GM03348 (cell line): ENCODE data around the gene A4GALT.
"Not testable (repeated sequence)": the region's sequence is repeated elsewhere in the genome, so short reads cannot be mapped to it uniquely, and the experiment has no call there.

ENCODE experiments used
- DNase-seq: peaks from one replicate; pipeline ENCODE4 v3.0.0; 2012; ENCODE audit warnings: low spot score

A4GALT gene

DNA sequence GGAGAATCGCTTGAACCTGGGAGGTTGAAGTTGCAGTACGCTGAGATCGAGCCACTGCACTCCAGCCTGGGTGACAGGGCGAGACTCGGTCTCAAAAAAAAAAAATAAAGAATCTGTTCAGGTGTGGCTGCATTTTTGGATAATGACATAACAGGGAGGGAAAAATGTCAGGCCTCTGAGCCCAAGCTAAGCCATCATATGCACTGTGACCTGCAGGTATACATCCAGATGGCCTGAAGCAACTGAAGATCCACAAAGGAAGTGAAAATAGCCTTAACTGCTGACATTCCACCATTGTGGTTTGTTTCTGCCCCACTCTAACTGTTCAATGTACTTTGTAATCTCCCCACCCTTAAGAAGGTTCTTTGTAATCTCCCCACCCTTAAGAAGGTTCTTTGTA lies 19.6 kb upstream of the A4GALT start:
- DNase-seq: not testable (repeated sequence)

DNA sequence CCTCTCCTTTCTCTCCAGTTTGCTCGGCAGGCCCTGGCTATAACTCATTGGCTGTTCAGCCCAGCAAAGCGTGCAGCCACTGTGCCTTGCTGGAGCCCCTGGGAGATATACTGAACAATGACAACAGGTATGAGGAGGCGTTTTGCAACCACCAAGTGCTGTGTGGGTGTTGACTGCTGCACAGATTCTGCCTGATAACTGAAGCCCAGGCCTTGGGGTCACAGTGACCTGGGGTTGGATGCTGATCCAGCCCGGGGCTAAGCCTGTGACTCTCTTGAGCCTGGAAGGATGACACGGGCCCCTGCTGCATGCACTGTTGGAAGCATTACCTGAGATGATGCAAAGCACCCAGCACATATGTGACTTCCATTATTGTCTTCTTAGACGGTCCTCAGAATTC lies 13.7 kb upstream of the A4GALT start:
- DNase-seq: no peak

DNA sequence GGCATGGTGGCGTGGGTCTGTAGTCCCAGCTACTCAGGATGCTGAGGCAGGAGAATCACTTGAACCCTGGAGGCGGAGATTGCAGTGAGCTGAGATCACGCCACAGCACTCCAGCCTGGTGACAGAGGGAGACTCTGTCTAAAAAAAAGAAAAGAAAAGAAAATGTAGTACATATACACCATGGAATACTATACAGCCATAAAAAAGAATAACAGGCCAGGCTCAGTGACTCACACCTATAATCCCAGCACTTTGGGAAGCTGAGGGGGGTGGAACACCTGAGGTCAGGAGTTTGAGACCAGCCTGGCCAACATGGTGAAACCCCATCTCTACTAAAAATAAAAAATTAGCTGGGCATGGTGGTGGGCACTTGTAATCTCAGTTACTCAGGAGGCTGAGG lies 12.7 kb upstream of the A4GALT start:
- DNase-seq: not testable (repeated sequence)

DNA sequence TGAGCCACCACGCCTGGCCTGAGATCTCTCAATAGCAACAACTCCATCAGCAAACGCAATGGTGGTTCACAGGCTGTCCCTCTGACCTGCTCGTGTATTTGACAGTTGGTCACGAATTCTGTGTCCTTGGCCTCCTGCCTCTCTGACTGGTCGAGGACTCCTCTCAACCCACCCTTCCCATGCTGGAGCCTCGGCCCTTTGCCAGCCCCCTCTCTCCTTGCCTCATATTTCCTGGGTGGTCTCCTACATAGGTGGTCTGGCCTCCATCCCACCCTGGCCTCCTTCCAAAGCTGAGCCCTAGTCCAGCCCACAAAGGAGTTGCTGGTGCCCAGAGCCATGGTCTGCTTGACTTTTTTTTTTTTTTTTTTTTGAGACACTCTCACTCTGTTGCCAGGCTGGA lies 11.4 kb upstream of the A4GALT start:
- DNase-seq: no peak

DNA sequence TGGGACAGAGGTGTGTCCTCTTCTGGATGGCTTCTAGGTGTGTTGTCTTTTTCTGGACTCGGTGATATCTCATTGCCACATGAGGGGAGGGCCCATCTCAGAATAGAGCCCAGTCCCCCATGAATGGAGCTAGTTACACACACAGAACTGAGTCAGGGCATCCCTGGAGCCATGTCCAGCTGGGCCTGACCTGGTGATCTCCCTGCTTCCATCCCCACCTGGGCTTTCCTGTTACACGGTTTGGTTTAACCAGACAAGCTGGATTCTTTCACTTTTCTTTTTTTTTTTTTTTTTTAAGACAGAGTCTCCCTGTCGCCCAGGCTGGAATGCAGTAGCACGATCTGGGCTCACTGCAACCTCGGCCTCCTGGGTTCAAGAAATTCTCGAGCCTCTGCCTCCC lies 6.1 kb upstream of the A4GALT start:
- DNase-seq: no peak

DNA sequence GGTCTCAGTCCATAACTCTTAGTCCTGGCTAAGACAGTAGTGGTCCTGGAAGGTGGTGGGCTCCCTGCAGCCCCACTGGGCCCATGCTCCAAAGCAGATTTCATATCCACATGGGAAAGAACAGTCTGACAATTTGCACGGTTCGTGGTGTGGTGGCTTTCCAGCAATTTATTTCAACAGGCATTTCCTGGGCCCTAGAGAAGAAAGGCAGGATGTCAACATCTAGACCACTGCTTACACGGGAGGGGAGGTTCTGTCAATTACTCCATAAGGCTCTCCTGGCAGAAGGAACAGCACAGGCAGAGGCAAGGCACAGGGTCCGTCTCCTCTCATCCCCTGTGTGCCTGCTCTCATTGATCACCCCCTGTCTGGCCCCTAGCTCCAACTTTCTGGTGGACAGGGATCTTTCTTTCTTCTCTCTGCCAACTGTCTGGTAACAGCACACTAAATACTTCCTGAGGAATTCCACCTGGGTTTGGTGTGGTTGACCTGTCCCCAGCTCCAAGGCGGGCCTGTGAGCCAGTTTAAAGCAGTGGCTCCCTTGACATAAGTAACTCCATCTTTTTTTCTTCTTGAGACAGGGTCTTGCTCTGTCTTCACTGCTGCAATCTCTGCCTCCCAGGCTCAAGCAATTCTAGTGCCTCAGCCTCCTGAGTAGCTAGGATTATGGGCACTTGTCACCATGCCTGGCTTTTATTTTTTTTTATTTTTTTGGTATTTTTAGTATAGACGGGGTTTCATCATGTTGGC lies 5.1 kb upstream of the A4GALT start:
- no peak for DNase-seq

DNA sequence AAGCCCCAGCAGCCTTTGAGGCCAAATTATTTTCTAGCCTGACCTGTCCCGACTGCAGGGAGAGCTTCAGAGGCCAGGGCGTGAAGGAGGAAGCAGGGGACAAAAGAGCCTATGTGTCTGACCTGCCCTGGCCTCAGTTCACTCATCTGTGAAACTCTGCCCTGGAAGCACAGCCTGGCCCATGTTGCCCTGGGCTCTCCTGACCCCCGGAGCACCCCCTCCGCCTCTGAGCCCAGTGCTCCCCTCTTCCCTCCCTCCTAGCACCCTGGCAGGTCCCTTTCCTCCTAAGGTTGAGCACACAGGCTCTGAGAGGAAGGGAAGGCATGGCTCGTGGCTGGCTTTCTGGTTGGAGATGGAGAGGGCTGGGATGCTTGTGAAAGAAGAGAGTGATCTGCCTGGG lies 3.4 kb upstream of the A4GALT start:
- no peak for DNase-seq

DNA sequence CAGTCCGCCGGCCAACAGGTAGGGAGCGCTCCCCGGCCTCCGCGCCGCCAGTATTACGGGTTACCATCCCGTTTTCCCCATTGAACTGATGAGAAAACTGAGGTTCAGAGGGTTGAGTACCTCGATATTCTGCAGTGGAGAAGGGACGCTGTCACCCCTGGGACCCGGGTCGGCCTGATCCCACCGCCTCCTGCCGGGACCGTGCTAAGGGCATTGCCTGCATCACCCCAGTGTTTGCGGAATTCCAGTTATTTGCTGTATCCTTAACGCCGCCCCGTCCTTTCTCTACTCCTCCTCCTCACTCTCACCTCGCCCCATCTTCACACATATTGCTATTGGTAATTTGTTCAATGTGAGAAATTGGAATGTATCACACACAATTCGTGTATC lies 370 bp upstream of the A4GALT start:
- peak; percentile 61 for DNase-seq

DNA sequence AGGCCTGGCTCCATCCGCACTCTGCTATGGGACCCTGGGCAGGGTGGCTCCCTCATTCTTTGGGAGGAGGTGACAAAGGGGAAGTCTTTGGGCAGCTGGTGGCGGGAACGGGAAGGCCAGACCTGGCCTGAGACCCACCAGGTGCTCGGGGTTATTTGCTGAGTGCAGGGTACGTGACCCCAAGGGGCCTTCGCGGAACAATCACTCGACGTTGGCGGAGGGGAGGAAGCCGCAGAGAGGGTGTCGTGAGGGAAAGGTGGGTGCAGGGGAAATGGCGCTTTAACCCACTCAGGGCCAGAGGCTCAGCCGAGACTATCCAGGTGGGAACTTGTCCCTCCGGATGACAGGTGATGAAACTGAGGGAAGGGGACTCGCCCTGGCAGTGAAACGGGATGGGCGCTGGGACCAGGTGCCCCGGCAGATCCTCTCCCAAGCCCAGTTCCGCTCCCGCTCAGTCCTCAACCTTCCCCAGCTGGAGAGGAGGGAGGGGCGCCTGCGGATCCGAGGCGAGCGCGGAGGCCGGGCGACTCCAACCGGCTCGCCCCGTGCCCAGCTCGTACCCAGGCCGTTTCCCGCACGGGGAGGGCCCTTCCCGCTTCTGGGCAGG lies 911 bp downstream of the A4GALT start:
- DNase-seq: no peak

DNA sequence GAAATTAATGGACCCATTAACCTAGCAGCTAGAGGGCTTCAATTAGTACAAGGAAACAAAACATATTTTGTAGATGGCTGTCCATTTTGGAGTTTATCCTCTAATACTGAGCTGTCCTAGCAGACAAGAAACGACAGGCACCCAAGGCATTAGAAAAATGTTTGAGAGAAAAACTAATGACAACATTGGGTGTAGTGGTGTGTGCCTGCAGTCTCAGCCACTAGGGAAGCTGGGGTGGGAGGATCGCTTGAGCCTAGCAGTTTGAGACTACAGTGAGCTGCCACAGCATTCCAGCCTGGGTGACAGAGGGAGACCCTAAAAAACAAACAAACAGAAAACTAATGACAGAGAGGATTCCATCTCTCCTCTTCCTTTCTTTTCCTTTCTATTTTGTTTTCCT lies 1.5 kb downstream of the A4GALT start:
- DNase-seq: no peak

DNA sequence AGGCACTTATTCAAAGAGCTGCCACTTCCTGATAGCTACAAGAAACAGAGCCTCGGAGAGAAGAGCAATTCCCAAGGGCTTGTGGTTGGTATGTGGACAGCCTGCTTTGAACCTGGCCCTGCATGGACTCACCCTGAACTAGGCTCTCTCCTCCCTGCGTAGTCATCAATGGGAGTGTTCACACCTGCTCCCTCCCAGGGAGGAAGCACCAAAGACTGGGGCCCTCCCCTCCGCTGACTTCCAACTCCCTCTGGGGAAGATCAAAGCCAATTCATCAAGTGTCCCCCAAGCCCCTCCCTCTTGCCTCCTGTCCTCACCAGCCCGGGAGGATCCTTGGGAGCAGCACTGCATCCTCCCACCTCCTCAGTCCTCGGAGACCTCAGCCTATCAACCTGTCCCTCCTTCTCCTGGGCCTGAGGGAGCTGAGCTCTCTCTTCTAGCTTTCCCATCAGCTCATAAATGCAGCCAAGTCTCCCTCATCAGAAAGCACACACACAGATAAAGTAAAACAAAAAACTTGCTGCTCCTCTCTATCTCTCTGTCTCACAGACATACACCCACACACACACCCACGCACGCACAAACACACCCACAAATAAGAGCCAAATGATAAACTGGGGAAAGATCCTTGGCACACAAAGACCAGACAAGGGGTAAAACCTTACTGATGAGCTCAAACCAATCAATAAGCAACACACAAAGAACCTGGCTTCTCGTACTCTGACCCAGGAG lies 3.3 kb downstream of the A4GALT start:
- no peak for DNase-seq

DNA sequence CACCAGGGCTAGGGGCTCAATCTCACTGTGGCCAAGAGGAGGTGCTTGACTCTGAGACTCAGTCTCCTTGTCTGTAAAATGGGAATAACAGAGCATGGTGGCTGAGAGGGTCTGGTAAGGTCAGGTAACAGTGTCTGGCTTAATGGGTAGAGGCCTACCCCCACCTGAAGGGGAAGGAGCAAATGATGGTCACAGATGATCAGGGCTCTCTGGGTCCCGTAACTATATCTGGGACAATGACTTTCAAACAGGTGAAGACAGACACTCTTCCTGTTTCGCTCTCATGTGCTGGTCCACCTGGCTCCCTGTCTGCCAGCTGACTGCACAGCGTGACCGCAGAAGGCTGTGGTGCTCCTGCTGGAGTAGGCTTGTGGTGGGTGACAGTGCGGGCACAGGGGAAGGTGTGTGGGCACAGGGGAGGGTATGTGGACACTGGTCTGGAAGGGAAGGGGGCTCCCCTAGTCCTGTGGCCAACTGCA lies 4.0 kb downstream of the A4GALT start:
- DNase-seq: no peak

DNA sequence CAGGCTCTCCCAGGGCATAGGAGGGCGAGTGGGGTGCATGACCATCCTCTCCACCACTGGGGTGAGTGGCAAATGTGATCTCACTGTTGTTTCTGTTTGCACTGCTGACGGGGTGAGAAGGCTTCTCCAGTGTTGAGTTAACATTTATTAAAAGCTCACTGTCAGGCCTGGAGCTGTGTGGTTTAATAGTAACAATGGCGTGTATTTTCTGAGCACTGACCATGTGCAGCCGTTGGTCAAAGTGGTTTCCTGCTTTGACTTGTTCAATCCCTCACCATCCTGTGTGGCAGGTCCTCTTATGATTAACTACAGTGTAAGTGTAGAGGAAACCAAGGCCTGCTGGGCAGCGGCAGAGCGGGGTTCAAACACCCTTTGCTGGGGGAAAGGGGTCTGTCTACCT lies 4.4 kb downstream of the A4GALT start:
- DNase-seq: no peak

DNA sequence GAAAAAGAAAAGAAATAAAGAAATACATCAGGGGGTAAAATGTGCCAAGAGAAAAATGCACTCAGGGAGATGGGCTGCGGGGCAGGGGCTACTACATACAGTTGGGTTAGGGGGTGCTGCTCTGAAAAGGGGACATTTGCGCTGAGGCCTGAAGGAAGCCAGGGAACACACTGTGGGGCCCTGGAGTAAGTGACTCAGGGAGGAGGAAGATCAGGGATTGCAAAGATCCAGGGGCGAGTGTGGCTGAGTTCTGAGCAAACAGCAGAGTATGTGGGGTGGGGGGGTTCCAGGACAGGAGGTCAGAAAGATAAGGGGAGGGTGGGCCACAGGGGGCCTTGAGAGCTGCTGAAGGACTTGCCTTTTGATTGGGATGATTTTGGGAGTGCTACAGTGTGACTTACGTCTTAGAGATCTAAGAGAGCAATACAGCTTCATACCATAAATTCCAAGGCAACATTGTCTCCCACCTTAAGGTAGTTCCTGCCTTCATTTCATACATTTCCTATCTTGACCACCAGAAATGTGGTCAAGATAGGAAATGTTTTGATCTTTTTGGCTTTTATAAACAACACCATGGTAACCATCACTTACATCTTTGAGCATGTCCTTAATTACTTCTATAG lies 5.8 kb downstream of the A4GALT start:
- no peak for DNase-seq

DNA sequence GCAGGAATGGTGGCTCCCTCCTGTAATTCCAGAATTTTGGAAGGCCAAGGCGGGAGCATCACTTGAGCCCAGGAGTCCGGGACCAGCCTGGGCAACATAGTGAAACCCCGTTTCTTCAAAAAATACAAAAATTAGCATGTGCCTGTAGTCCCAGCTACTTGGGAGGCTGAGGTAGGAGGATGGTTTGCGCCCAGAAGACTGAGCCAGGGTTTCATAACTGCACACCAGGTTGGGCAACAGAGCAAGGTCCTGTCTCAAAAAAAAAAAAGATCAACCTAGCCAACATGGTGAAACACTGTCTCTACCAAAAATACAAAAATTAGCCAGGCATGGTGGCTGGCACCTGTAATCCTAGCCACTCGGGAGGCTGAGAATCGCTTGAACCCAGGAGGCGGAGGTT lies 6.4 kb downstream of the A4GALT start:
- DNase-seq: no peak

DNA sequence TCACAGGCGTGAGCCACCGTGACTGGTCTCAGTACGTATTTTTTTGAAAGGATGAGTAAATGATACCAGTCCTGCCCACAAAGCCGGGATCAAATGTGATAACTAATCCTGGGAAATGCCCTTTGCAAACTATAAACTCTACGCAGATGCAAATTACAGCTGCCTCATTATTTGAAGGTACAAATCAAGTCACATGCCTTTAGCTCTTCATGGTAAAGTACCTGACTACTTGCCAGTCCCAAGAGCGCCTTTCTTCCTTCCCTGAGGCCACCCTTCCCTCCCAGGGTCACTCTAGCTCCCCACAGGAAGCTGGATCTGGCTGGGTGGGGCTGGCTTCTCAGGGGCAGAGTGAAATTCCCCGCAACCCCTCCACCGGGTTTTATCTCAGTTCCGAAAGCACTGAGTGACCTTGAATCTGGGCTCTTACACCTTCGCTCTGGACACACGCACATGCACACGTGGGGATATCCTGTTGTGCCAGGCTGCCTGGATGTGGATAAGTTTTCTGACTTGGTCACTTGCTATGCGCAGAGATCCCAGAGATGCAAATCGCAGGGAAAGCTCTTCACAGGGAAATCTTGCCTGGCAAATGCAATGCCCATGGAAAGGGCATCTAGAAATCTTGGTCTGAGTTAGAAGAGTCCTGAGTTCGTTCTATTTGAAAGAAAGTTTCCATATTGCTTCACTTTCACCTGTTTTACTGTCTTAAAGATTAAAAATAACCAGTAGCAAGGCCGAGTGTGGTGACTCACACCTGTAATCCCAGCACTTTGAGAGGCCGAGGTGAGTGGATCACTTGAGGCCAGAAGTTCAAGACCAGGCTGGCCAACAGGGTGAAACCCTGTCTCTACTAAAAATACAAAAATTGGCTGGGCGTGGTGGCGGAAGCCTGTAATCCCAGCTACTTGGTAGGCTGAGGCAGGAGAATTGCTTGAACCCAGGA lies 8.5 kb downstream of the A4GALT start:
- DNase-seq: no peak

DNA sequence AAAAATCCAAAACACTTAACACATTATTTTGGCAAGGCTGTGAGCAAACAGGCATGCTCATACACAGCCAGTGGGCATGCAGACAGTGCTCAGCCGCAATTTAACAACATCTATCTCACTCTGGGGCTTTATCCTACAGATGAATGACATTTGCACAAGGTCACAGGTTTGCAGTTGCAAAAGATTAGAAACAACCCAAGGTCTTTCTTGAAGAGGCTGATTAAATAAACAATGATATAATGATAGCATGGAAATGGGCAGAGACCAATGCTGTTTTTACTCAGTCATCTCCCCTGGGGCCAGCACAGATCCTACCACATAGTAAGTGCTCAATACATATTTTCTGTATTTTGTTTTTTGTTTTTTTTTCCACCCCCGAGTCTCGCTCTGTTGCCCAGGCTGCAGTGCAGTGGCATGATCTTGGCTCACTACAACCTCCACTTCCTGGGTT lies 9.4 kb downstream of the A4GALT start:
- no peak for DNase-seq

DNA sequence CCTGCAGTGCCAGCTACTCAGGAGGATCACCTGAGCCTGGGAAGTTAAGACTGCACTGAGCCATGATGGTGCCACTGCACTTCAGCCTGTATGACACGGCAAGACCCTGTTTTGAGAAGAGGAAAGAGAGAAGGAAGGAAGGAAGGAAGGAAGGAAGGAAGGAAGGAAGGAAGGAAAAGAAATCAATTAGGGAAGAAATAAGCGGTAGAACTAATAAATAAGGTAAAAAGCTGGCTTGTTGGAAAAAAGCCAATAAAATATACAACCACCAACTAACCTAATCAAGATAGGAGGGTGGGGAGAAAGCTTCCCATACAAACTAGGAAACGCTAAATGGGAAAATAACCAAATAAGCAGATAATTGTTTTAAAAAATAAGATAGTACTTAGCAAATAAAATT lies 12.3 kb downstream of the A4GALT start:
- DNase-seq: no peak

DNA sequence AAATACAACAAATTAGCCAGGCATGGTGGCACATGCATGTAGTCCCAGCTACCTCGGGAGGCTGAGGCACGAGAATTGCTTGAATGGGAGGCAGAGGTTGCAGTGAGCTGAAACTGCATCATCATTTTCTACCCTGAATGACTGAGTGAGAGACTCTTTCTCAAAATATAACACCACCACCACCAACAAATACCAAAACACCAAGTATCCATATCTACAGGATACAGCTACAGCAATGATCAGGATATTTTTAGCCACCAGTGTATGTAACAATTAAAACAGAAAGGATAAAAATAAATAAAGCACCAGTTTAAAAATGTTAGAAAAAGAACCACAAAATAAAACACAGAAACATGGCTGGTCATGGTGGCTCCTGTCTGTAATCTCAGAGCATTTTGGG lies 13.2 kb downstream of the A4GALT start:
- DNase-seq: no peak

DNA sequence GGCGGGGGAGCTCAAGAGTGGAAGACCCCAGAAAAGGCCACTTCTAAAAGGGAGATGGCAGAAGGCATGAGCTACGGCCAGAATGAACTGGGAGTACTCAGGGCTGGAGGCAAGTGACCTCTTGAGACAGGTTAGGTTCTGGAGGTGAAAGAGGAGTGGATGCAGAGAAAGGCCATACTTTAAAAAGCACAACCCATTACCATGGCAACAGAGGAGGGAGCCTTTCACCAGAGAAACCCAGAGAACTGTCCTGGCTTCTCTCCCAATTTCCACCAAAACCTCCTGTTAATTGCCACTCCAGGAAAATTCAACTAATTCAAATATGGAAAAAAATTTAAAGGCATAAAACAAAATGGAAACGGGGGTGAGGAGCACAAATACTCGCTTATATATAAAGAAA lies 15.8 kb downstream of the A4GALT start:
- DNase-seq: no peak

DNA sequence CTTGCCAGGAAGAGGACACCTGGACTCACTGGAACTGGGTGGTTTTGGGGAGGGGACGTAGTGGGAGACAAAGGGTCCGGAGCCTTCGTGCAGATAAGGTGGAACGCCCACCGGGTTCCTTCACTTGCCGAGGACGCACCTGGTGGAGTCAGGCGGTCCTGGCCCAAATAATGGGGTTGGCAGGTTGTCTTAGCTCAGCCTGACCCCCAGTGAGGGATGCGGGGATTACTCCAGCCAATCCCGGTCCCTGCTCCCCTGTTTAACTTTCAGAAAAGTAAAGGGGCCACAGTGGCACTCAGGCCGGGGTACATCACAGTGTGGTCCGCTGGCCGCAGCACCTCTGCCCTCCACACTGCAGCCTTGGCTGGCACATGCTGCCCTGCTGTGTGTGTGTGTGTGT lies 18.0 kb downstream of the A4GALT start:
- DNase-seq: no peak

DNA sequence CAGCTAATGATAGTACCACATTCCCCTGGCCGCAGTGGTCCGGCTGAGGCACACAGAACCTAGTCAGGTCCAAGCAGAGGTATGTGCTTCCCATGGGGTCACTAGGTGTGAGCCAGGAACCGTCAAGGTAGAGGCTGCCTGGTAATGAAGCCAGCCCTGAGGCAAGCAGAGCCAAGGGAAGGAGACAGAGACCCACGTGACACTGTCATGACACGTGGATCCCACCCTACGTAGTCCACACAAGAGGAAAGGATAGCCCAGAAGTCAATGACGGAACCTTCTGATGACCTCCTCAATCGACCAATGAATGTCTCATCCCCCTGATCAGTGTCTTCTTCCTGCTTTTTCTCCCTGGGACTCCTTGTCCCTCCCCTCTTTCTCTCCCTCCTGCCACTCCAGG lies 19.0 kb downstream of the A4GALT start:
- DNase-seq: no peak
